ENCODE measurements around the gene HMX1.

HMX1 gene

GRCh38 chr4:8854931-8855330 is 16.7 kb downstream of the HMX1 start:
- no peak for DNase-seq

DNA sequence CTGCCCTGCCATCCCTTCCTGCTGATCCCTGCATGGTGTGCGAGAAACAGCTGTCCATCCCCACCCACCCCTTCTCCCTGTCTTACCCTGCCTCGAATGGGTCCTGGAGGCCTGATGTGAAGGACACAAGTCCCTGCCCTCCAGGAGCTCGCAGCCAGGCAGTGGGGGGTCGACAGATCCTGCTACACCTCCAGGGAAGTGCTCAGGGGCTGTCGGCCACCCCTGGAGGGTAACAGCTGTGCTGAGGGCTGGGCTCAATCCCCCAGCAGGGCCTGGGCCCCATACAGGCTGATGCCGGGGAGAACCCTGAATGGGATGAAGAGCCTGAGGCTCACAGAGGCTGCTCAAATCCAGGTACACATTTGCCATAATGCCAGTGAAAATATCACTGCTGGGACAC is 17.6 kb downstream of the HMX1 start:
- DNase-seq: no peak

GRCh38 chr4:8853249-8853648 is 18.4 kb downstream of the HMX1 start:
- DNase-seq: no peak

DNA sequence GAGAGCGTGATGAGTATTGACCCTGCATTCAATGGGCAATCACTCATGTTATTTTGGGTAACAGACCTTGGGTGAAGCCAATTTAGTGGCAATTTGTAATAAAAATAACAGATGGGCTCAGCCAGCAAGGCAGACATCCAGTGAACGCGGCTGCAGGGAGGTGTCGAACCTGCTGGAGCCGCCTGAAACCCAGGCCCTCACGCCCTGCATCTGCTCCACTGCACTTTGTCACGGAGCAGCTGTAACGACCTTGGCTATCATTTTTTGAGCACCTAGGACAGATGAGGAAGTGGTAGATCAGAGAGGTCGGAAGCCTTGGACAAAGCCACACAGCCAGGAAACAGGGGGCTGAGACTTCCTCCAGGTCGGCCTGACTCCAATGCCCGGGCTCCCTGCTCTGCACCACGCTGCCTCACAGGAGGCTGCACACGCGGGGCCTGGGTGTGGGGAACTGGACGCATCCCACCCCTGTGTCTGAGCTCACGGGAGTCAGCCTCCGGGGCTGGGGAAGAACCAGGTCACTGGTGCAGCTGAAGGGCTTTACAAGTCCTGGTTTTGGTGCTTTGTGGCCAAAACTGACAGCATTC is 19.4 kb downstream of the HMX1 start:
- no peak for DNase-seq

GRCh38 chr4:8851321-8852117 is 20.1 kb downstream of the HMX1 start:
- no peak for DNase-seq

GRCh38 chr4:8850830-8851188 is 20.8 kb downstream of the HMX1 start:
- no peak for DNase-seq

GRCh38 chr4:8850074-8850829 is 21.4 kb downstream of the HMX1 start:
- DNase-seq: no peak

DNA sequence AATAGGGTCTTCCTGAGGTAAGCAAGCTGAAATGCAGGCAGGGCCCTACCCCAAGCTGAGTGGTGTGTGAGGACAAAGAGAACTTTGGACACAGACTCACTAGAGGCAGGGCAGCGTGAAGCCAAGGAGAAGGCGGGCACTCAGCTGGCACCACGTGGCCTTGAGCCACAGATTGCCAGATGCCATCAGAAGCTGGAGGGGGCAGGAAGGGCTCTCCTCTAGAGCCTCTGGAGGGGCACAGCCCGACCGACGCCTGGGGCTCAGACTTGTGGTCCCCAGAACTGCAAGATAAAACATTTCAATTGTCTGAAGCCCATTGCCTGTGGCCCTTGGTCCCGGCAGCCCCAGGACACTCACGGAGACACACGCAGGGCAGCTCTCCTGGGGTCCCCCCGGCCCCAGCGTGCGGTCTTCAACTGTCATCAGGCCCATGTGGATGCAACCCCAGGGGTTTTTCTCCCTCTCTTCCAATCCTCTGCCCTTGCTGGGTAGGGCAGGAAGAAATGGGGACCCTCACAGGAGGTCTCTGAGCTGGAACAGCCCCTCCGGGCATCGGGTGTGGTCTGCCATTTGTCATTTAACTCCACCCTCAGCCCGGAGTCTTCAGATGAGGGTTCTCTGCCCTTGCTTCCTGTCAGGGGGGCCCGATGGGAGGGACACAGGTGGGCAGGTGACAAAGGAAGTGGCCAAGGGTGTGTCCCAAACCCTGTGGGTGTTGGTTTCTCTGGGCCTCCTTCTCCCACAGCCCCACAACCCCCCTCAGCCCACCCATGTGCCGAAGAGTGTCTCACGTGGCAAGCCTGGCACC is 22.2 kb downstream of the HMX1 start:
- DNase-seq: no peak

DNA sequence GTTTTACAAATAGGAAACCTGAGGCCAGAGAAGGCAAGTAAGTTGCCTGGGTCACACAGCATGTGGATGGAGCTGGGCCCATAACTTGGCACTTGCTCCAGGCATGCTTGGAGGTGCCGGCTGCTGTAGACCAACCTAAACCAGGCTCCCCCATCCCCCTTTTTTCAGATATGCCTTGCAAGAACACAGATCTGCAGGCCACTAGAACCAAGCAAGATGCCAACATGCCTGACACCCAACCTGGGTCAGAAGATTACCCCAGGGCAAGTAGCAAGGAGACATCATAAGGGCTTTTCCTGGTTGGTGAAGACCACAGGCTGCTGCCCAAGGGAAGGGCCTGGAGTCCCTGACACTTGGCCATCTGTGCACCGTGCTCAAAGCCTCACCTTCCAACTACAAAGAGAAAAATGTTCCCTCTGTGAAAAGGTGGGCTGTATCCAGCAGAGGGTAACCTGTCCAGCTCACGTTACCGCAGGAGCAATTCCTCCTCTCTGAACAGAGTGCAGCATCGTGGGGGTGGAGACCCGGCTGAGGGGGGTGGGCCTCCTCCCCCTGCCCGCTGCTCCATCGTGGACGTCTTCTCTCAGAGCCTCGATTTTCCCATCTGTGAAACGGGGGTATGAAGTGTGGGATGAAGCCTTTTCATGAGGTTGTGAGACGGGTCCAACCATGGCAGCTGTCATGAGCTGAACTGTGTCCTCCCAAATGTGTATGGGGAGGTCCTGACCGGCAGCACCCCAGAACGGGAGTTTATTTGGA is 23.0 kb downstream of the HMX1 start:
- no peak for DNase-seq

DNA sequence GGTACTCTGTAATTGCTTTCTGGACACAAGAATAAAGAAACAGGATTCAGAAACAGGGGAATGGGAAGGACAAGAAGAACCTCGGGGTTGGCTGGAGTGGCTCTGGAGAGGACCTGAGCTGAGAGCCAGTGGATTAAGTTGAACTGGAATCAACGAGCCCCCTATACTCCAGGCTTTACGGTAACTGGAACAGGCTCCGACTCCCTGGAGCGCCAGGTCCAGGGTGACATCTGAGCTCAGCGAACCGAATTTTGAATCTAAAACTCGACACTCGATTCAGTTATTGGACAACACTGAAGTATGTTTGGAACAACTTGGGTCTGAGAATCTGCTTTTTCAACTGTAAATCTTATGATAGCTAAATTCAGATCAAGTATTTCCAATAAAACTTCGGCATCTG is 23.9 kb downstream of the HMX1 start:
- DNase-seq: no peak

- DNase-seq: no peak
These were observed 24.3 kb downstream of the HMX1 start for GRCh38 chr4:8847331-8847730.

- DNase-seq: no peak
These were observed 24.8 kb downstream of the HMX1 start for GRCh38 chr4:8846826-8847225.

- no peak for DNase-seq
These were observed 25.5 kb downstream of the HMX1 start for GRCh38 chr4:8846046-8846720.

DNA sequence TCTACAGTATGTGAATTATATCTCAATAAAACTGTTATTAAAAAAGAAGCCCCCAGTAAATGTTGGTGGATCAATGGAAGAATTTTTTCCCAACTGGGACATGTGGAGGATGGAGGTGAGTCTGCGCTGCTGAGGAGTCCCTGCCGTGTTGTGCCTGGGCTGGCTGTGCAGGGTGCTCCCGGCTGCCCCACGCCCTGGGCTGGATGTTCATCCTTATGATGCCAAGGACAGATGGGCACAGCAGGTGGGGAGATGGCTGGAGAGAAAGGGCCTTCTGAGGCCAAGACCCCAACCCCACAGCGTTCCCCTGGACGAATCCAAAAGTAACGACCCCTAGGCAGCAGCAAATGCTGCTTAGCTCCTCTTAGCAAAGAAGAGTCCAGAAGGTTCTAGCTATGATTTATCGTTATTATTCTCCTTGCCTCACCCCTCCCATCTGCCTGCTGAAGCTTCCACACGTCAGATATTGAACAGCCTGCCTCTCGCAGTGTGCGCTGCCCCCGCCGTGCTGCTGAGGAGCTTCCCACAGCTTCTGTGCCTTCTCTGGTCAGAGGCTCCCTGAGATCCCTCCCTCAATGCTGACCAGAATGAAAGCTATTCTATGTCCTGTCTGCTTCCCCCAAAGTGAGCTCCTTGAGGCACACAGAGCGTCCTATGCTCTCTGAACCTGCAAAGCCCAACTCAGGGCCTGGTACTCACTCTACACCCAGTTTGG is 26.5 kb downstream of the HMX1 start:
- no peak for DNase-seq

- no peak for DNase-seq
These were observed 28.0 kb downstream of the HMX1 start for GRCh38 chr4:8843597-8843996.

DNA sequence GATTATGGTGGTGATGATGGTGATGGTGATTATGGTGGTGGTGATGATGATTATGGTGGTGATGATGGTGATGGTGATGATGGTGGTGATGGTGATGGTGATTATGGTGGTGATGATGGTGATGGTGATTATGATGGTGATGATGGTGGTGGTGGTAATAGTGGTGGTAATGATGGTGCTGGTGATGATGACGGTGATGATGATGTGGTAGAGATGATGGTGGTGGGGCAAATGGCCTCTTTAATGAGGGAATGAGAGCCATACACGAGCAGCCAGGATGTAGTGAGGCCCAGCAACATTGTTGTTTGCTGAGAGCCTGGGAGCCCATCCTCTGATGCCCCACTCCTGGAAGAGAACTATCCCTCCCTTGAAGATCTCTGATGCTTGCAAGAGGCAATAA is 29.0 kb downstream of the HMX1 start:
- DNase-seq: no peak

GRCh38 chr4:8841678-8842268 is 29.9 kb downstream of the HMX1 start:
- no peak for DNase-seq

- no peak for DNase-seq
These were observed 30.7 kb downstream of the HMX1 start for GRCh38 chr4:8840816-8841455.

DNA sequence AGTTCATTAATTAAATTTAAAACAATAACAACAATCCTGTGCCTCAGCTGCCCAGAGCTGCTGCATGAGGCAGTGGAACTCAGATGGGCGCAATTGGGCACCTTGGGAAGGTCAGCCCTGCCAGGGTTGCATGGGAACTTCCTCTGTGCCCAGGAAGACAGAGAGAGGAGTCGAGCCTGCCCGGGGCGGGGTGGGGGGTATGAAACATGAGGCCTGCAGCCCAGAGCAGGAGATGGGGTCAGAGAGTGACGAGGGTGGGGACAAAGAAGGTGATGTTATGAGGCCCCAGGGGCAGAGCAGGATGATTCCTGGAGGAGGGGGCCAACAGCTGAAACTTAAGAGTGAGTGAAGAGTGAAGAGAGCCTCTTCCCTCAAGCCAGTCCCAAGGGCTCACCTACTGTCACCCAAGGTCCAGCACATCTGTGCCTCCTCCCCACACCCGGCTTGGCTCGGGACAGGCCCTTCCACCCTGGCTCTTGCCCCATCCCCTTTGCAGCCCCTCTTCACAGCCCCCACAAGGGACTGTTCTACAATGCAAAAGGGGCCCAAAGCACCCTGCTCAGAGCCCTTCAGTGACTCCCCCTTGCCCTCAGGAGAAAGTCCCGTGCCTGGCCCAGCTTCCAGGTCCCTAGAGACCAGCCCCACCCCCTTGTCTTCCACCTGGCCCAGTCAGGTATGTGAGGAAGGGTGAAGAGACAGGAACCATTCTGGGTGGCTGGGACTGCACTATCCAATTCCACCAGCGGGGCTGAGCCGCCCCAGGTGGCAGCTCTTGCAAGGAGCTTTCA is 31.4 kb downstream of the HMX1 start:
- DNase-seq: no peak
